Type B pancreatic cell (in vitro differentiated cells): ENCODE data around the gene BTRC. TPM values are rescaled to one million over a fixed set of nuclear protein-coding genes. Genes with fewer than 3 reads are reported as not detected.
A peak's percentile ranks its signal among the peaks of the same experiment; 100 is the strongest.

Source experiments
- DNase-seq: peaks from one replicate; pipeline ENCODE4 v3.0.0; 2021; ENCODE audit warnings: mixed read lengths; ENCODE audit not compliant: unreplicated experiment; ENCODE audit errors: extremely low spot score
- H3K27ac Mint-ChIP-seq: 2 replicates; pipeline ENCODE4 v1.8.0; 2021; ENCODE audit warnings: mild to moderate bottlenecking, mixed read lengths
- H3K27me3 Mint-ChIP-seq: 2 replicates; pipeline ENCODE4 v1.8.0; 2021; ENCODE audit warnings: mixed read lengths
- H3K36me3 Mint-ChIP-seq: 2 replicates; pipeline ENCODE4 v1.8.0; 2021; ENCODE audit warnings: mixed read lengths
- H3K4me1 Mint-ChIP-seq: one replicate; pipeline ENCODE4 v1.8.0; 2021; ENCODE audit warnings: mixed read lengths; ENCODE audit not compliant: unreplicated experiment
- H3K4me3 Mint-ChIP-seq: 2 replicates; pipeline ENCODE4 v1.8.0; 2021; ENCODE audit warnings: mild to moderate bottlenecking, mixed read lengths
- H3K9me3 Mint-ChIP-seq: 2 replicates; pipeline ENCODE4 v1.8.0; 2021; ENCODE audit warnings: mixed read lengths
- total RNA-seq: library from RNA; stranded (reverse); gene quantifications from 2 replicates; pipeline ENCODE4 v1.2.1, GENCODE V29; 2021; ENCODE audit warnings: low replicate concordance
- TF ChIP-seq, protein P1 (sequence below): fragments of 200-600 bp; sonication (generic); conservative IDR thresholded peaks from 2 replicates; pipeline ENCODE4 v1.5.0; 2021; ENCODE audit warnings: antibody characterized with exemption, mild to moderate bottlenecking

Gene BTRC
- total RNA-seq, 1 donor from 2014 or later = 35.2 TPM

DNA sequence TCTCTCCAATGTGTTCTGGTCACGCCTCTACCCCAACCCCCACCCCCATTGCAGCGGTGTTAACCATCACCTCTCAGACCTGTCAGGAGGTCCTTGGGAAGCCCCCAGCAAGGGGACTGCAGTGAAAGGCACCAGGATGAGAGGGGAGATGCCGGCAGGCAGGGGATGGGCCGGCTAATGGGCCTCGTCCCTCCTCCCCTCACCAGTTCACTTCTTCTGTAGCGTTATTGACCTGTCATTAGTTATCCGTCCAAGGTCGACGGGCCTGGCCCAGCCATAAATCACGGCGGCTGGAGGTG is 215.3 kb downstream of the BTRC start:
- DNase-seq = no peak
- Mint-ChIP-seq H3K27ac (peak overlapping the region; percentile 29), H3K4me1 (peaks cover 8% of the 10 kb centered on the region), H3K36me3 (no peaks in the 10 kb centered on the region), H3K4me3 (peak overlapping the region; percentile 82), H3K27me3 (peaks cover 71% of the 10 kb centered on the region), H3K9me3 (no peaks in the 10 kb centered on the region)
- TF ChIP-seq, protein P1, sequence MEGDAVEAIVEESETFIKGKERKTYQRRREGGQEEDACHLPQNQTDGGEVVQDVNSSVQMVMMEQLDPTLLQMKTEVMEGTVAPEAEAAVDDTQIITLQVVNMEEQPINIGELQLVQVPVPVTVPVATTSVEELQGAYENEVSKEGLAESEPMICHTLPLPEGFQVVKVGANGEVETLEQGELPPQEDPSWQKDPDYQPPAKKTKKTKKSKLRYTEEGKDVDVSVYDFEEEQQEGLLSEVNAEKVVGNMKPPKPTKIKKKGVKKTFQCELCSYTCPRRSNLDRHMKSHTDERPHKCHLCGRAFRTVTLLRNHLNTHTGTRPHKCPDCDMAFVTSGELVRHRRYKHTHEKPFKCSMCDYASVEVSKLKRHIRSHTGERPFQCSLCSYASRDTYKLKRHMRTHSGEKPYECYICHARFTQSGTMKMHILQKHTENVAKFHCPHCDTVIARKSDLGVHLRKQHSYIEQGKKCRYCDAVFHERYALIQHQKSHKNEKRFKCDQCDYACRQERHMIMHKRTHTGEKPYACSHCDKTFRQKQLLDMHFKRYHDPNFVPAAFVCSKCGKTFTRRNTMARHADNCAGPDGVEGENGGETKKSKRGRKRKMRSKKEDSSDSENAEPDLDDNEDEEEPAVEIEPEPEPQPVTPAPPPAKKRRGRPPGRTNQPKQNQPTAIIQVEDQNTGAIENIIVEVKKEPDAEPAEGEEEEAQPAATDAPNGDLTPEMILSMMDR = no peak

GRCh38 chr10:101569622-101570427 is 215.9 kb downstream of the BTRC start:
- TF ChIP-seq, protein P1 = peak; percentile 97
- Mint-ChIP-seq H3K9me3 (no peaks in the 10 kb centered on the region), H3K27ac (peak overlapping the region; percentile 29), H3K4me1 (peaks cover 8% of the 10 kb centered on the region), H3K27me3 (peaks cover 68% of the 10 kb centered on the region), H3K4me3 (peak overlapping the region; percentile 82), H3K36me3 (no peaks in the 10 kb centered on the region)
- DNase-seq = peak; percentile 87

- TF ChIP-seq, protein P1 = no peak
- DNase-seq = no peak
- no peaks in the 10 kb centered on the region for H3K36me3 Mint-ChIP-seq
- peaks cover 8% of the 10 kb centered on the region for H3K4me1 Mint-ChIP-seq
- peak overlapping the region; percentile 82 for H3K4me3 Mint-ChIP-seq
- no peaks in the 10 kb centered on the region for H3K9me3 Mint-ChIP-seq
- H3K27ac Mint-ChIP-seq = no peak overlapping the region
- H3K27me3 Mint-ChIP-seq = peaks cover 60% of the 10 kb centered on the region
Measured at GRCh38 chr10:101570428-101571270, 216.7 kb downstream of the BTRC start.

DNA sequence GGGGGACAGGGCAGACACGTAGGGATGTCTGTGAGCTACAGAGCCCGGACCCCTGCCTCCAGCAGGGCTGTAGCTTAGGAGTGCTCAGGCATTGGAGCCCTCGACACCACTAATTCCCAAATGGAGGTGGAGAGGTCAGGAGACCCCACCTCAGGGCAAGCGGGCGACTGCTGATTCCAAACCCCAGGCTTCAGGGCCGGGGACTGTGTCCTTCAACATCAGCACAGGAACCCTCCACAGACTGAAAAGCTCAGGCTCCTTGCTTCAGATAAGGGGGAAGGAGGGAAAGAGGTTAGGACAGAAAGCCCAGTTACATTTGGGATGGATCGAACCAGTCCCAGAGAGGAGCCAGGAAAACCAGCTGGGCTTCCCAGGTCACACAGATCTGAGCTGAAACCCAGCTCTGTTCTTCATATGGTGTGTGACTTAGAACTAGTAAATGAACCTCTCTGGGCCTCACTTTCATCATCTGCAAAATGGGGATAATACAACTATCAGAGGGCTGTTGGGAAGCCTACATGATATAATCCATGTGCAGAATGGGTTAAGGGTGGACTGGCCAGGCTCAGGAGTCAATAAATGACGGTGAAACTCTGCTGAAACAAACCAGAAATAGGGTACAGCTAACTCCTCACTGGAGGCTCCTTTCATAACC is 217.4 kb downstream of the BTRC start:
- Mint-ChIP-seq H3K27me3 (peaks cover 53% of the 10 kb centered on the region), H3K4me3 (peak overlapping the region; percentile 59)

DNA sequence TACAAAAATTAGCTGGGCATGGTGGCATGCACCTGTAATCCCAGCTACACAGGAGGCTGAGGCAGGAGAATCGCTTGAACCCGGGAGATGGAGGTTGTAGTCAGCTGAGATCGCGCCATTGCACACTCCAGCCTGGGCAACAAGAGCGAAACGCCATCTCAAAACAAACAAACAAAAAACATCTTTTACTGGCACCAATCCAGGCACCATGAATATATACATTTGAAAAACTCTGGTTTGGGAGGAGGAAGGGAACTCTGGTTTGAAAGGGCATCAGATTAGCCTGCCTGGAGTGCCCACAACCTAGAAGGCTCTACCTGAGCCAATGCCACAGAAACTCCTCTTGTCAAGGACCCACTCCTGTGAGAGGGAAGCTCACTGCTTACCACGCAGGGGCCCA is 218.2 kb downstream of the BTRC start:
- Mint-ChIP-seq H3K4me1 (no peaks in the 10 kb centered on the region), H3K27me3 (peaks cover 47% of the 10 kb centered on the region), H3K27ac (no peak overlapping the region), H3K4me3 (no peak overlapping the region), H3K36me3 (no peaks in the 10 kb centered on the region), H3K9me3 (no peaks in the 10 kb centered on the region)
- no peak for DNase-seq
- TF ChIP-seq, protein P1 = no peak

More for the DNA sequence above, 217.4 kb downstream of the BTRC start:
- Mint-ChIP-seq H3K4me1 (peaks cover 3% of the 10 kb centered on the region), H3K9me3 (no peaks in the 10 kb centered on the region), H3K27ac (no peak overlapping the region), H3K36me3 (no peaks in the 10 kb centered on the region)
- DNase-seq = no peak
- TF ChIP-seq, protein P1 = no peak
